GM12878 (cell line): ENCODE results near the gene SLTM.

Experiments
- BHLHE40 ChIP-seq, 2 experiments: fragments of 450-650 bp in 1 of 2; IDR thresholded peaks; 2 replicates each; pipeline ENCODE4 v1.6.1; 2011 to 2017; ENCODE audit warnings: low read depth in 2 of 2, borderline replicate concordance in 1 of 2, improper control_type of control experiment in 1 of 2, low read length in 1 of 2, mild to moderate bottlenecking in 1 of 2
- CTCF ChIP-seq, 3 experiments: IDR thresholded peaks in 2 of 3; conservative IDR thresholded peaks in 1 of 3; 2 replicates each; pipeline ENCODE4 v1.5.1; 2011; ENCODE audit warnings: low read depth in 3 of 3, low read length in 3 of 3, mild to moderate bottlenecking in 3 of 3, control low read depth in 2 of 3, moderate library complexity in 2 of 3, inconsistent platforms in 1 of 3, mixed read lengths in 1 of 3; ENCODE audit not compliant: control insufficient read depth in 2 of 3, insufficient read depth in 1 of 3; ENCODE audit errors: extremely low read depth in 1 of 3
- HDAC2 ChIP-seq: fragments of 200-600 bp; sonication (generic); IDR thresholded peaks from 2 replicates; pipeline ENCODE4 v1.6.1; 2017
- POLR2A ChIP-seq: IDR thresholded peaks from 2 replicates; pipeline ENCODE4 v1.6.1; 2011; ENCODE audit warnings: low read depth, mild to moderate bottlenecking, low read length
- SIN3A ChIP-seq: IDR thresholded peaks from 2 replicates; pipeline ENCODE4 v1.6.1; 2012; ENCODE audit warnings: low read depth, low read length, improper control_type of control experiment
- SPI1 ChIP-seq: IDR thresholded peaks from 2 replicates; pipeline ENCODE4 v1.6.1; 2011; ENCODE audit warnings: low read depth, mild to moderate bottlenecking, low read length, moderate library complexity, borderline replicate concordance; ENCODE audit not compliant: insufficient read depth
- TF ChIP-seq, protein P1 (sequence below): IDR thresholded peaks from 2 replicates; pipeline ENCODE4 v1.6.1; 2012; ENCODE audit warnings: low read depth, low read length, improper control_type of control experiment
- TF ChIP-seq, protein P2 (sequence below): IDR thresholded peaks from 2 replicates; pipeline ENCODE4 v1.6.1; 2012; ENCODE audit warnings: low read length, inconsistent platforms

DNA sequence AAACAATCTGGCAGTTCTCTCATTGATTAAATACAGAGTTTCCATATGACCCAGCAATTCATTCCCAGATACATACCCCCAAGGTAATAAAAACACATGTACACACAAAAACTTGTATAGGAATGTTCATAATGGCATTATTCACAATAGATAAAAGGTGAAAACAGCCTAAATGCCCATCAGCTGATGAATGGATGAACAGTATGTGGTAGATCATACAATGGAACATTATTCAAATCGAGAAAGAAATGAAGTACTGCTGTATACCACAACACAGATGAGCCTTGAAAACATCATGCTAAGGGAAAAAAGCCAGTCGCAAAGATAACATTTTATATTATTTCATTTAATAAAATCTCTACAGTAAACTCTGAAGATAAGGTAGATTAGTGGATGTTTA, 71.2 kb downstream of the SLTM start:
- TF ChIP-seq CTCF (IDR thresholded peaks at IDR 0.05 in 2 of 3, conservative IDR thresholded peaks at IDR 0.05 in 1 of 3; ENCODE audit: control insufficient read depth in 2 of 3, extremely low read depth in 1 of 3, insufficient read depth in 1 of 3, low read depth in 3 of 3, low read length in 3 of 3) (no peak), SPI1 (no peak), BHLHE40 (IDR thresholded peaks at IDR 0.05; ENCODE audit: borderline replicate concordance in 1 of 2, low read depth in 2 of 2, low read length in 1 of 2) (no peak), SIN3A (no peak), POLR2A (no peak), HDAC2 (no peak)
- TF ChIP-seq, protein P1, sequence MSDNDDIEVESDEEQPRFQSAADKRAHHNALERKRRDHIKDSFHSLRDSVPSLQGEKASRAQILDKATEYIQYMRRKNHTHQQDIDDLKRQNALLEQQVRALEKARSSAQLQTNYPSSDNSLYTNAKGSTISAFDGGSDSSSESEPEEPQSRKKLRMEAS = no peak
- TF ChIP-seq, protein P2, sequence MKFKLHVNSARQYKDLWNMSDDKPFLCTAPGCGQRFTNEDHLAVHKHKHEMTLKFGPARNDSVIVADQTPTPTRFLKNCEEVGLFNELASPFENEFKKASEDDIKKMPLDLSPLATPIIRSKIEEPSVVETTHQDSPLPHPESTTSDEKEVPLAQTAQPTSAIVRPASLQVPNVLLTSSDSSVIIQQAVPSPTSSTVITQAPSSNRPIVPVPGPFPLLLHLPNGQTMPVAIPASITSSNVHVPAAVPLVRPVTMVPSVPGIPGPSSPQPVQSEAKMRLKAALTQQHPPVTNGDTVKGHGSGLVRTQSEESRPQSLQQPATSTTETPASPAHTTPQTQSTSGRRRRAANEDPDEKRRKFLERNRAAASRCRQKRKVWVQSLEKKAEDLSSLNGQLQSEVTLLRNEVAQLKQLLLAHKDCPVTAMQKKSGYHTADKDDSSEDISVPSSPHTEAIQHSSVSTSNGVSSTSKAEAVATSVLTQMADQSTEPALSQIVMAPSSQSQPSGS = no peak
